Liver (tissue), 9 donors: ENCODE measurements around the gene MRPS35. TPM values are rescaled to one million over a fixed set of nuclear protein-coding genes. Genes with fewer than 3 reads are reported as not detected.

Source experiments
- DNase-seq: peaks from one replicate; pipeline ENCODE4 v3.0.0-alpha.2; 2017; ENCODE audit warnings: low spot score
- H3K27ac ChIP-seq, 2 donors: one replicate each; pipeline ENCODE4 v1.7.0; 2013; ENCODE audit warnings: inconsistent platforms in 2 of 2, low read length in 2 of 2, control low read depth in 1 of 2, low read depth in 1 of 2, mild to moderate bottlenecking in 1 of 2
- H3K27me3 ChIP-seq, 4 donors: one replicate each; pipeline versions ENCODE4 v1.6.1 to v1.7.0; 2013; ENCODE audit warnings: low read length in 3 of 4, inconsistent platforms in 1 of 4, mild to moderate bottlenecking in 1 of 4, moderate library complexity in 1 of 4; ENCODE audit not compliant: control insufficient read depth in 4 of 4, insufficient read depth in 4 of 4
- H3K36me3 ChIP-seq, 4 donors: one replicate each; pipeline versions ENCODE4 v1.6.1 to v1.7.0; 2013; ENCODE audit warnings: low read length in 3 of 4, mild to moderate bottlenecking in 3 of 4, low read depth in 1 of 4, moderate library complexity in 1 of 4; ENCODE audit not compliant: control insufficient read depth in 4 of 4, insufficient read depth in 3 of 4
- H3K4me1 ChIP-seq, 4 donors: one replicate each; pipeline versions ENCODE4 v1.6.1 to v1.7.0; 2013; ENCODE audit warnings: low read length in 3 of 4, mild to moderate bottlenecking in 3 of 4, moderate library complexity in 1 of 4; ENCODE audit not compliant: control insufficient read depth in 4 of 4, insufficient read depth in 4 of 4
- H3K4me3 ChIP-seq, 3 donors: one replicate each; pipeline versions ENCODE4 v1.6.1 to v1.7.0; 2013; ENCODE audit warnings: low read length in 3 of 3, control low read depth in 1 of 3, low read depth in 1 of 3, mild to moderate bottlenecking in 1 of 3
- H3K9ac ChIP-seq, 2 donors: one replicate each; pipeline ENCODE4 v1.7.0; 2013; ENCODE audit warnings: low read length in 2 of 2, mild to moderate bottlenecking in 2 of 2, moderate library complexity in 2 of 2, control low read depth in 1 of 2, low read depth in 1 of 2
- H3K9me3 ChIP-seq, 4 donors: one replicate each; pipeline versions ENCODE4 v1.6.1 to v1.7.0; 2013; ENCODE audit warnings: low read length in 3 of 4; ENCODE audit not compliant: control insufficient read depth in 4 of 4
- CTCF ChIP-seq: fragments of 150-350 bp; IDR thresholded peaks from 2 replicates; pipeline ENCODE4 v1.5.1; 2017; ENCODE audit warnings: improper control_type of control experiment, low read depth, low read length; ENCODE audit not compliant: missing input control
- EGR1 ChIP-seq, 2 donors: IDR thresholded peaks; 2 replicates each; pipeline ENCODE4 v1.6.1; 2016 to 2018; ENCODE audit warnings: antibody characterized with exemption in 2 of 2, low read depth in 2 of 2
- GABPA ChIP-seq, 2 donors: IDR thresholded peaks in 1 of 2; conservative IDR thresholded peaks in 1 of 2; 2 replicates each; pipeline ENCODE4 v1.6.1; 2016; ENCODE audit warnings: antibody characterized with exemption in 2 of 2, mild to moderate bottlenecking in 1 of 2, moderate library complexity in 1 of 2
- JUND ChIP-seq, 2 donors: IDR thresholded peaks; 2 replicates each; pipeline ENCODE4 v1.6.1; 2016; ENCODE audit warnings: antibody characterized with exemption in 2 of 2
- MAX ChIP-seq: IDR thresholded peaks from 2 replicates; pipeline ENCODE4 v1.6.1; 2016; ENCODE audit warnings: antibody characterized with exemption
- NR2F2 ChIP-seq: IDR thresholded peaks from 2 replicates; pipeline ENCODE4 v1.6.1; 2016; ENCODE audit warnings: antibody characterized with exemption
- REST ChIP-seq: IDR thresholded peaks from 2 replicates; pipeline ENCODE4 v1.6.1; 2016; ENCODE audit warnings: antibody characterized with exemption, mild to moderate bottlenecking
- ZBTB33 ChIP-seq: IDR thresholded peaks from 2 replicates; pipeline ENCODE4 v1.6.1; 2016; ENCODE audit warnings: antibody characterized with exemption
- WGBS: extraction: QIAGEN DNeasy Blood & Tissue Kit; methylation state at CpG from one replicate; pipeline ENCODE4 v1.1.7; 2013; 5-methylcytosine and 5-hydroxymethylcytosine counted together
- polyA plus RNA-seq, 2 donors: library from polyadenylated mRNA; stranded (reverse) in 1 of 2; unstranded in 1 of 2; fragments of 200-250 nt in 1 of 2; fragments of >200 nt in 1 of 2; fragmentation: Nextera tagmentation in 1 of 2; extraction: Ambion mirVana in 1 of 2; gene quantifications; one replicate each; pipeline versions ENCODE4 v1.2.1 to v1.2.3, GENCODE V29; 2013 to 2015
- total RNA-seq, 2 donors: library from RNA; depleted of rRNA; stranded (reverse); fragments of >200 nt; gene quantifications; one replicate each; pipeline ENCODE4 v1.2.3, GENCODE V29; 2014
- donor health status: healthy.
- donor health status: healthy.
- donor health status: healthy.
- donor health status: healthy.
- donor health status: healthy.

Gene MRPS35
- total and polyA plus RNA-seq, 4 donors = 27.4 to 64.3 (median 49.4) TPM

GRCh38 chr12:27772328-27773049, 61.9 kb downstream of the MRPS35 start:
- Histone ChIP-seq H3K36me3 (no peaks in the 10 kb centered on the region), H3K4me3 (no peak overlapping the region), H3K9ac (no peak overlapping the region), H3K9me3 (no peaks in the 10 kb centered on the region), H3K4me1 (no peaks in the 10 kb centered on the region), H3K27ac (no peak overlapping the region), H3K27me3 (no peaks in the 10 kb centered on the region)
- DNase-seq = no peak
- 73% methylated on average over 5 of the region's 5 CpGs for WGBS
- TF ChIP-seq MAX = no peak
- no peak for TF ChIP-seq JUND (IDR thresholded peaks at IDR 0.05)
- TF ChIP-seq EGR1 (IDR thresholded peaks at IDR 0.05; ENCODE audit: low read depth in 2 of 2) = no peak

GRCh38 chr12:27777141-27777540, 66.5 kb downstream of the MRPS35 start:
- no peak overlapping the region for H3K9ac ChIP-seq
- no peak overlapping the region for H3K4me3 ChIP-seq
- H3K4me1 ChIP-seq = peaks cover 9 to 14% (median 11%) of the 10 kb centered on the region in 4 donors
- H3K9me3 ChIP-seq = no peaks in the 10 kb centered on the region
- H3K27me3 ChIP-seq = no peaks in the 10 kb centered on the region
- no peak for TF ChIP-seq ZBTB33
- no peak for TF ChIP-seq REST
- TF ChIP-seq GABPA (IDR thresholded peaks at IDR 0.05 in 1 of 2, conservative IDR thresholded peaks at IDR 0.05 in 1 of 2) = no peak
- TF ChIP-seq NR2F2 = no peak
- no peak for TF ChIP-seq CTCF
- no peak for TF ChIP-seq MAX
- WGBS = 93% methylated on average over 5 of the region's 5 CpGs
- no peak for DNase-seq
- no peak overlapping the region for H3K27ac ChIP-seq
- H3K36me3 ChIP-seq = no peaks in the 10 kb centered on the region
